Measurements from ENCODE around the gene NRBP1.

GRCh38 chr2:27441958-27442919, 13.8 kb downstream of the NRBP1 start, which contains the start of gene KRTCAP3:
- TF ChIP-seq CTCF (IDR thresholded peaks at IDR 0.05 in 8 of 11, conservative IDR thresholded peaks at IDR 0.05 in 3 of 11), result peak in 4 of 11 experiments; percentile 8 to 36 (median 20)
- TF ChIP-seq POLR2A (IDR thresholded peaks at IDR 0.05), result no peak

All from spleen (tissue), 7 donors.